K562 (cell line): Measurements from ENCODE around the gene SKAP1.

ENCODE experiments used
- ARHGAP35 ChIP-seq: fragments of 450-650 bp; IDR thresholded peaks from 2 replicates; pipeline ENCODE4 v1.6.1; 2018; ENCODE audit not compliant: partially characterized antibody
- HDAC8 ChIP-seq: fragments of 450-650 bp; IDR thresholded peaks from 2 replicates; pipeline ENCODE4 v1.6.1; 2016; ENCODE audit warnings: mild to moderate bottlenecking, missing genetic modification characterization, moderate library complexity, missing compliant biosample characterization
- HMG20B ChIP-seq: fragments of 250-450 bp; sonication (Bioruptor Pico); IDR thresholded peaks from 2 replicates; pipeline ENCODE4 v1.5.0; 2021; ENCODE audit warnings: mild to moderate bottlenecking
- NFIC ChIP-seq: fragments of 450-650 bp; IDR thresholded peaks from 2 replicates; pipeline ENCODE4 v1.6.1; 2017; ENCODE audit warnings: mild to moderate bottlenecking, inconsistent platforms
- TCF3 ChIP-seq: sonication (generic); formaldehyde crosslinking; IDR thresholded peaks from 2 replicates; pipeline ENCODE4 v1.4.0; 2020; ENCODE audit warnings: mild to moderate bottlenecking, missing genetic modification reagents
- TEAD4 ChIP-seq, 2 experiments: sonication (generic) in 1 of 2; formaldehyde crosslinking in 1 of 2; IDR thresholded peaks; 2 replicates each; pipeline versions ENCODE4 v1.6.1 to v1.8.0; 2012 to 2022; ENCODE audit warnings: borderline replicate concordance in 1 of 2, inconsistent platforms in 1 of 2, low read length in 1 of 2, mild to moderate bottlenecking in 1 of 2, missing genetic modification reagents in 1 of 2
- XRCC5 ChIP-seq: fragments of 200-400 bp; formaldehyde crosslinking; IDR thresholded peaks from 2 replicates; pipeline ENCODE4 v1.6.1; 2017; ENCODE audit warnings: low read depth, mild to moderate bottlenecking, low read length
- ZNF140 ChIP-seq: fragments of 250-450 bp; sonication (Bioruptor Pico); IDR thresholded peaks from 2 replicates; pipeline ENCODE4 v1.8.0; 2021; ENCODE audit warnings: moderate library complexity, mild to moderate bottlenecking, inconsistent platforms
- ZNF644 ChIP-seq: fragments of 200-800 bp; sonication (Bioruptor generic); IDR thresholded peaks from 2 replicates; pipeline ENCODE4 v1.6.1; 2016; ENCODE audit warnings: low read depth, missing genetic modification characterization, missing compliant biosample characterization
- TF ChIP-seq, protein P1 (sequence below): fragments of 450-650 bp; IDR thresholded peaks from 2 replicates; pipeline ENCODE4 v1.6.1; 2016; ENCODE audit warnings: mild to moderate bottlenecking, moderate library complexity
- TF ChIP-seq, protein P2 (sequence below): fragments of 250-450 bp; sonication (Bioruptor Pico); IDR thresholded peaks from 2 replicates; pipeline ENCODE4 v1.5.1; 2021; ENCODE audit warnings: mild to moderate bottlenecking
- TF ChIP-seq, protein P3 (sequence below), 3 experiments: IDR thresholded peaks in 2 of 3; conservative IDR thresholded peaks in 1 of 3; 2 replicates each; pipeline ENCODE4 v1.5.1; 2011 to 2012; ENCODE audit warnings: low read length in 3 of 3, mild to moderate bottlenecking in 3 of 3, control low read depth in 2 of 3, improper control_type of control experiment in 1 of 3, inconsistent platforms in 1 of 3, low read depth in 1 of 3, mixed read lengths in 1 of 3, moderate library complexity in 1 of 3; ENCODE audit not compliant: insufficient read depth in 2 of 3

DNA sequence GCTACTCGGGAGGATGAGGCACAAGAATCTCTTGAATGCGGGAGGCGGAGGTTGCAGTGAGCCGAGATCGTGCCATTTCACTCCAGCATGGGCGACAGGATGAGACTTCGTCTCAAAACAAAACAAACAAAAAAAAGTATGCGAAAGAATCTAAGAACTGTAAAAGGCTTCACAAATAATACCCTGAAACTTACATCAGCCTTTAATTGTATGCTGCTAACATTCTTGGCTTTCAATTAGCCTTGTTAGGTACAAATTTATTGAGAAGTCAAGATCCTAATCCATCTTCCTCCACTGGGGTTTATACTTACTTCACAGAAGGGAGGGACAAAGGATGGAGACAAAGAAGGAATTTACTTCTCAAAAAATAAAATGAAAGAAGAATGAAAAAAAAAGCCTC is 239.1 kb downstream of the SKAP1 start:
- TF ChIP-seq TEAD4 (IDR thresholded peaks at IDR 0.05; ENCODE audit: low read length), result no peak
- TF ChIP-seq TEAD4 (CRISPR knock-in tag; IDR thresholded peaks at IDR 0.05; ENCODE audit: borderline replicate concordance), result no peak
- no peak for TF ChIP-seq HDAC8 (tag)
- no peak for TF ChIP-seq ZNF140 (CRISPR knock-in tag)
- TF ChIP-seq XRCC5, result no peak
- no peak for TF ChIP-seq ZNF644
- TF ChIP-seq, protein P1, sequence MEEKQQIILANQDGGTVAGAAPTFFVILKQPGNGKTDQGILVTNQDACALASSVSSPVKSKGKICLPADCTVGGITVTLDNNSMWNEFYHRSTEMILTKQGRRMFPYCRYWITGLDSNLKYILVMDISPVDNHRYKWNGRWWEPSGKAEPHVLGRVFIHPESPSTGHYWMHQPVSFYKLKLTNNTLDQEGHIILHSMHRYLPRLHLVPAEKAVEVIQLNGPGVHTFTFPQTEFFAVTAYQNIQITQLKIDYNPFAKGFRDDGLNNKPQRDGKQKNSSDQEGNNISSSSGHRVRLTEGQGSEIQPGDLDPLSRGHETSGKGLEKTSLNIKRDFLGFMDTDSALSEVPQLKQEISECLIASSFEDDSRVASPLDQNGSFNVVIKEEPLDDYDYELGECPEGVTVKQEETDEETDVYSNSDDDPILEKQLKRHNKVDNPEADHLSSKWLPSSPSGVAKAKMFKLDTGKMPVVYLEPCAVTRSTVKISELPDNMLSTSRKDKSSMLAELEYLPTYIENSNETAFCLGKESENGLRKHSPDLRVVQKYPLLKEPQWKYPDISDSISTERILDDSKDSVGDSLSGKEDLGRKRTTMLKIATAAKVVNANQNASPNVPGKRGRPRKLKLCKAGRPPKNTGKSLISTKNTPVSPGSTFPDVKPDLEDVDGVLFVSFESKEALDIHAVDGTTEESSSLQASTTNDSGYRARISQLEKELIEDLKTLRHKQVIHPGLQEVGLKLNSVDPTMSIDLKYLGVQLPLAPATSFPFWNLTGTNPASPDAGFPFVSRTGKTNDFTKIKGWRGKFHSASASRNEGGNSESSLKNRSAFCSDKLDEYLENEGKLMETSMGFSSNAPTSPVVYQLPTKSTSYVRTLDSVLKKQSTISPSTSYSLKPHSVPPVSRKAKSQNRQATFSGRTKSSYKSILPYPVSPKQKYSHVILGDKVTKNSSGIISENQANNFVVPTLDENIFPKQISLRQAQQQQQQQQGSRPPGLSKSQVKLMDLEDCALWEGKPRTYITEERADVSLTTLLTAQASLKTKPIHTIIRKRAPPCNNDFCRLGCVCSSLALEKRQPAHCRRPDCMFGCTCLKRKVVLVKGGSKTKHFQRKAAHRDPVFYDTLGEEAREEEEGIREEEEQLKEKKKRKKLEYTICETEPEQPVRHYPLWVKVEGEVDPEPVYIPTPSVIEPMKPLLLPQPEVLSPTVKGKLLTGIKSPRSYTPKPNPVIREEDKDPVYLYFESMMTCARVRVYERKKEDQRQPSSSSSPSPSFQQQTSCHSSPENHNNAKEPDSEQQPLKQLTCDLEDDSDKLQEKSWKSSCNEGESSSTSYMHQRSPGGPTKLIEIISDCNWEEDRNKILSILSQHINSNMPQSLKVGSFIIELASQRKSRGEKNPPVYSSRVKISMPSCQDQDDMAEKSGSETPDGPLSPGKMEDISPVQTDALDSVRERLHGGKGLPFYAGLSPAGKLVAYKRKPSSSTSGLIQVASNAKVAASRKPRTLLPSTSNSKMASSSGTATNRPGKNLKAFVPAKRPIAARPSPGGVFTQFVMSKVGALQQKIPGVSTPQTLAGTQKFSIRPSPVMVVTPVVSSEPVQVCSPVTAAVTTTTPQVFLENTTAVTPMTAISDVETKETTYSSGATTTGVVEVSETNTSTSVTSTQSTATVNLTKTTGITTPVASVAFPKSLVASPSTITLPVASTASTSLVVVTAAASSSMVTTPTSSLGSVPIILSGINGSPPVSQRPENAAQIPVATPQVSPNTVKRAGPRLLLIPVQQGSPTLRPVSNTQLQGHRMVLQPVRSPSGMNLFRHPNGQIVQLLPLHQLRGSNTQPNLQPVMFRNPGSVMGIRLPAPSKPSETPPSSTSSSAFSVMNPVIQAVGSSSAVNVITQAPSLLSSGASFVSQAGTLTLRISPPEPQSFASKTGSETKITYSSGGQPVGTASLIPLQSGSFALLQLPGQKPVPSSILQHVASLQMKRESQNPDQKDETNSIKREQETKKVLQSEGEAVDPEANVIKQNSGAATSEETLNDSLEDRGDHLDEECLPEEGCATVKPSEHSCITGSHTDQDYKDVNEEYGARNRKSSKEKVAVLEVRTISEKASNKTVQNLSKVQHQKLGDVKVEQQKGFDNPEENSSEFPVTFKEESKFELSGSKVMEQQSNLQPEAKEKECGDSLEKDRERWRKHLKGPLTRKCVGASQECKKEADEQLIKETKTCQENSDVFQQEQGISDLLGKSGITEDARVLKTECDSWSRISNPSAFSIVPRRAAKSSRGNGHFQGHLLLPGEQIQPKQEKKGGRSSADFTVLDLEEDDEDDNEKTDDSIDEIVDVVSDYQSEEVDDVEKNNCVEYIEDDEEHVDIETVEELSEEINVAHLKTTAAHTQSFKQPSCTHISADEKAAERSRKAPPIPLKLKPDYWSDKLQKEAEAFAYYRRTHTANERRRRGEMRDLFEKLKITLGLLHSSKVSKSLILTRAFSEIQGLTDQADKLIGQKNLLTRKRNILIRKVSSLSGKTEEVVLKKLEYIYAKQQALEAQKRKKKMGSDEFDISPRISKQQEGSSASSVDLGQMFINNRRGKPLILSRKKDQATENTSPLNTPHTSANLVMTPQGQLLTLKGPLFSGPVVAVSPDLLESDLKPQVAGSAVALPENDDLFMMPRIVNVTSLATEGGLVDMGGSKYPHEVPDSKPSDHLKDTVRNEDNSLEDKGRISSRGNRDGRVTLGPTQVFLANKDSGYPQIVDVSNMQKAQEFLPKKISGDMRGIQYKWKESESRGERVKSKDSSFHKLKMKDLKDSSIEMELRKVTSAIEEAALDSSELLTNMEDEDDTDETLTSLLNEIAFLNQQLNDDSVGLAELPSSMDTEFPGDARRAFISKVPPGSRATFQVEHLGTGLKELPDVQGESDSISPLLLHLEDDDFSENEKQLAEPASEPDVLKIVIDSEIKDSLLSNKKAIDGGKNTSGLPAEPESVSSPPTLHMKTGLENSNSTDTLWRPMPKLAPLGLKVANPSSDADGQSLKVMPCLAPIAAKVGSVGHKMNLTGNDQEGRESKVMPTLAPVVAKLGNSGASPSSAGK, result no peak
- no peak for TF ChIP-seq TCF3 (CRISPR knock-in tag)
- TF ChIP-seq, protein P2, sequence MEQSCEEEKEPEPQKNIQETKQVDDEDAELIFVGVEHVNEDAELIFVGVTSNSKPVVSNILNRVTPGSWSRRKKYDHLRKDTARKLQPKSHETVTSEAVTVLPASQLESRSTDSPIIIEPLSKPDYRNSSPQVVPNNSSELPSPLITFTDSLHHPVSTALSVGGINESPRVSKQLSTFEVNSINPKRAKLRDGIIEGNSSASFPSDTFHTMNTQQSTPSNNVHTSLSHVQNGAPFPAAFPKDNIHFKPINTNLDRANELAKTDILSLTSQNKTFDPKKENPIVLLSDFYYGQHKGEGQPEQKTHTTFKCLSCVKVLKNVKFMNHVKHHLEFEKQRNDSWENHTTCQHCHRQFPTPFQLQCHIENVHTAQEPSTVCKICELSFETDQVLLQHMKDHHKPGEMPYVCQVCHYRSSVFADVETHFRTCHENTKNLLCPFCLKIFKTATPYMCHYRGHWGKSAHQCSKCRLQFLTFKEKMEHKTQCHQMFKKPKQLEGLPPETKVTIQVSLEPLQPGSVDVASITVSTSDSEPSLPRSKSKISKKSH (CRISPR knock-in tag), result no peak
- no peak for TF ChIP-seq NFIC
- TF ChIP-seq, protein P3, sequence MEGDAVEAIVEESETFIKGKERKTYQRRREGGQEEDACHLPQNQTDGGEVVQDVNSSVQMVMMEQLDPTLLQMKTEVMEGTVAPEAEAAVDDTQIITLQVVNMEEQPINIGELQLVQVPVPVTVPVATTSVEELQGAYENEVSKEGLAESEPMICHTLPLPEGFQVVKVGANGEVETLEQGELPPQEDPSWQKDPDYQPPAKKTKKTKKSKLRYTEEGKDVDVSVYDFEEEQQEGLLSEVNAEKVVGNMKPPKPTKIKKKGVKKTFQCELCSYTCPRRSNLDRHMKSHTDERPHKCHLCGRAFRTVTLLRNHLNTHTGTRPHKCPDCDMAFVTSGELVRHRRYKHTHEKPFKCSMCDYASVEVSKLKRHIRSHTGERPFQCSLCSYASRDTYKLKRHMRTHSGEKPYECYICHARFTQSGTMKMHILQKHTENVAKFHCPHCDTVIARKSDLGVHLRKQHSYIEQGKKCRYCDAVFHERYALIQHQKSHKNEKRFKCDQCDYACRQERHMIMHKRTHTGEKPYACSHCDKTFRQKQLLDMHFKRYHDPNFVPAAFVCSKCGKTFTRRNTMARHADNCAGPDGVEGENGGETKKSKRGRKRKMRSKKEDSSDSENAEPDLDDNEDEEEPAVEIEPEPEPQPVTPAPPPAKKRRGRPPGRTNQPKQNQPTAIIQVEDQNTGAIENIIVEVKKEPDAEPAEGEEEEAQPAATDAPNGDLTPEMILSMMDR (IDR thresholded peaks at IDR 0.05 in 2 of 3, conservative IDR thresholded peaks at IDR 0.05 in 1 of 3; ENCODE audit: insufficient read depth in 2 of 3, low read depth in 1 of 3, low read length in 3 of 3), result no peak
- no peak for TF ChIP-seq ARHGAP35
- TF ChIP-seq HMG20B, result no peak
